B cell (primary cell): ENCODE measurements around the gene AKAP6. TPM values are rescaled to one million over a fixed set of nuclear protein-coding genes. Genes with fewer than 3 reads are reported as not detected.

ENCODE experiments used
- ATAC-seq: fragments of 200-7000 bp; cut with Tn5 transposase; one replicate; pipeline ENCODE4 v1.10.0; 2021; ENCODE audit warnings: low read depth, mild to moderate bottlenecking, moderate number of reproducible peaks, moderate library complexity
- CTCF ChIA-PET: fragments of 350-600 bp; sonication (Branson Sonifier 250); formaldehyde crosslinking; loops from one replicate; lab custom pipeline; 2021; ENCODE audit warnings: antibody characterized with exemption, inconsistent platforms; lab: Charles Lee
- POLR2A ChIA-PET: fragments of 350-600 bp; sonication (Branson Sonifier 250); formaldehyde crosslinking; loops from one replicate; lab custom pipeline; 2021; ENCODE audit warnings: antibody characterized with exemption; lab: Charles Lee
- DNase-seq: peaks from one replicate; pipeline ENCODE4 v3.0.0; 2013
- H2AFZ ChIP-seq: 2 replicates; pipeline ENCODE4 v1.6.1; 2012; ENCODE audit warnings: mild to moderate bottlenecking, low read depth, low read length; ENCODE audit not compliant: insufficient read depth, poor library complexity, severe bottlenecking
- H3K27ac ChIP-seq, 2 donors: 1 replicate in 1 of 2; 2 replicates in 1 of 2; pipeline ENCODE4 v1.5.1; 2012 to 2013; ENCODE audit warnings: low read length in 2 of 2, mild to moderate bottlenecking in 2 of 2, moderate library complexity in 1 of 2
- H3K27me3 ChIP-seq, 4 experiments: fragments of 200-600 bp in 1 of 4; sonication (generic) in 1 of 4; replicated peaks in 1 of 4; 1 replicate in 2 of 4; 2 replicates in 2 of 4; pipeline versions ENCODE4 v1.6.1 to v1.7.0; 2013 to 2016; ENCODE audit warnings: low read length in 3 of 4, mild to moderate bottlenecking in 2 of 4, mixed read lengths in 1 of 4, moderate library complexity in 1 of 4; ENCODE audit not compliant: insufficient read depth in 4 of 4, control insufficient read depth in 3 of 4; ENCODE audit errors: control extremely low read depth in 1 of 4
- H3K36me3 ChIP-seq, 2 experiments: replicated peaks in 1 of 2; 1 replicate in 1 of 2; 2 replicates in 1 of 2; pipeline versions ENCODE4 v1.6.1 to v1.7.1; 2013; ENCODE audit warnings: low read length in 1 of 2; ENCODE audit not compliant: insufficient read depth in 2 of 2, control insufficient read depth in 1 of 2; ENCODE audit errors: control extremely low read depth in 1 of 2, extremely low read depth in 1 of 2
- H3K4me1 ChIP-seq, 2 donors: fragments of 200-600 bp in 1 of 2; sonication (generic) in 1 of 2; 1 replicate in 1 of 2; 2 replicates in 1 of 2; pipeline versions ENCODE4 v1.5.1 to v1.6.1; 2013 to 2017; ENCODE audit warnings: low read length in 2 of 2; ENCODE audit not compliant: control insufficient read depth in 2 of 2, insufficient read depth in 2 of 2
- H3K4me2 ChIP-seq: replicated peaks from 2 replicates; pipeline ENCODE3; 2012; ENCODE audit warnings: mild to moderate bottlenecking, low read depth, low read length; ENCODE audit not compliant: poor library complexity, severe bottlenecking
- H3K4me3 ChIP-seq, 5 experiments: fragments of 200-600 bp in 1 of 5; sonication (generic) in 1 of 5; 1 replicate in 3 of 5; 2 replicates in 2 of 5; pipeline versions ENCODE4 v1.5.1 to v1.7.0; 2011 to 2016; ENCODE audit warnings: low read length in 4 of 5, mild to moderate bottlenecking in 4 of 5, low read depth in 2 of 5, control low read depth in 1 of 5, moderate library complexity in 1 of 5; ENCODE audit not compliant: insufficient read depth in 1 of 5; ENCODE audit errors: control extremely low read depth in 1 of 5, extremely low read depth in 1 of 5
- H3K79me2 ChIP-seq: fragments of 200-600 bp; sonication (generic); one replicate; pipeline ENCODE4 v1.6.0; 2016; ENCODE audit warnings: low read length; ENCODE audit not compliant: control insufficient read depth, insufficient read depth
- H3K9ac ChIP-seq: fragments of 200-600 bp; sonication (generic); 2 replicates; pipeline ENCODE4 v1.6.1; 2017; ENCODE audit warnings: mild to moderate bottlenecking, low read length, moderate library complexity
- H3K9me3 ChIP-seq, 3 donors: one replicate each; pipeline versions ENCODE4 v1.6.1 to v1.7.1; 2013; ENCODE audit warnings: low read length in 2 of 3; ENCODE audit not compliant: control insufficient read depth in 2 of 3, insufficient read depth in 1 of 3; ENCODE audit errors: control extremely low read depth in 1 of 3
- H4K20me1 ChIP-seq: 2 replicates; pipeline ENCODE4 v1.6.0; 2012; ENCODE audit warnings: mild to moderate bottlenecking, low read length; ENCODE audit not compliant: insufficient read depth, control insufficient read depth, poor library complexity, severe bottlenecking
- H3K27ac Mint-ChIP-seq: one replicate; pipeline ENCODE4 v1.8.0; 2021; ENCODE audit warnings: mixed read lengths
- H3K27me3 Mint-ChIP-seq: one replicate; pipeline ENCODE4 v1.8.0; 2021; ENCODE audit warnings: mixed read lengths
- H3K4me1 Mint-ChIP-seq: one replicate; pipeline ENCODE4 v1.8.0; 2021; ENCODE audit warnings: mixed read lengths
- H3K4me3 Mint-ChIP-seq: one replicate; pipeline ENCODE4 v1.8.0; 2021; ENCODE audit warnings: mixed read lengths
- H3K9me3 Mint-ChIP-seq: one replicate; pipeline ENCODE4 v1.8.0; 2022; ENCODE audit warnings: mixed read lengths; ENCODE audit not compliant: insufficient read depth
- CTCF ChIP-seq: fragments of 200-600 bp; IDR thresholded peaks from one replicate; pipeline ENCODE4 v1.8.0; 2022; ENCODE audit warnings: antibody characterized with exemption, mild to moderate bottlenecking
- EZH2 ChIP-seq: IDR thresholded peaks from 2 replicates; pipeline ENCODE4 v1.6.1; 2012; ENCODE audit warnings: borderline replicate concordance, low read depth, mild to moderate bottlenecking, moderate library complexity, low read length; ENCODE audit not compliant: insufficient read depth, poor library complexity, severe bottlenecking
- WGBS: methylation state at CpG from one replicate; pipeline ENCODE4 v1.1.5; 2013; ENCODE audit warnings: missing lambda C conversion rate; ENCODE audit not compliant: insufficient coverage; 5-methylcytosine and 5-hydroxymethylcytosine counted together
- intact Hi-C: fragments of 100-400 bp; cut with micrococcal nuclease; formaldehyde crosslinking; loops from one replicate; pipeline ENCODE4 v1.10.0; 2022
- polyA plus RNA-seq: library from polyadenylated mRNA; depleted of rRNA; stranded (reverse); fragments of >200 nt; gene quantifications from 2 replicates; pipeline ENCODE4 v1.2.3, GENCODE V29; 2012
- total RNA-seq, 2 donors: library from RNA; stranded (reverse); fragments of 120-200 nt in 1 of 2; gene quantifications; 1 replicate in 1 of 2; 2 replicates in 1 of 2; pipeline versions ENCODE4 v1.2.3 to v1.2.4, GENCODE V29; 2013 to 2022

The AKAP6 gene
- total and polyA plus RNA-seq, 2 donors (not counting 1 experiment from before 2014, with no cell fraction given), result 1.4 to 2.8 TPM

- intact Hi-C loops, result no loop called here
These were observed 363.3 kb downstream of the AKAP6 start for GRCh38 chr14:32692441-32692840.

GRCh38 chr14:32693114-32693513 is 364.0 kb downstream of the AKAP6 start:
- TF ChIP-seq CTCF, result no peak
- no peak for TF ChIP-seq EZH2
- ChIA-PET CTCF (no interaction called here), POLR2A (no interaction called here)
- H3K9ac ChIP-seq, result no peak overlapping the region
- H3K4me2 ChIP-seq, result no peak overlapping the region
- H3K4me1 Mint-ChIP-seq, result no peaks in the 10 kb centered on the region
- ATAC-seq, result no peak
- H3K4me3 ChIP-seq, result no peak overlapping the region
- no peaks in the 10 kb centered on the region for H4K20me1 ChIP-seq
- intact Hi-C loops, result no loop called here
- no peak overlapping the region for H3K4me3 Mint-ChIP-seq
- H3K27ac ChIP-seq, result no peak overlapping the region
- no peaks in the 10 kb centered on the region for H3K27me3 ChIP-seq
- no peaks in the 10 kb centered on the region for H3K79me2 ChIP-seq
- no peak overlapping the region for H2AFZ ChIP-seq
- DNase-seq, result no peak
- H3K9me3 Mint-ChIP-seq, result no peaks in the 10 kb centered on the region
- no peaks in the 10 kb centered on the region for H3K27me3 Mint-ChIP-seq
- no peaks in the 10 kb centered on the region for H3K4me1 ChIP-seq
- no peaks in the 10 kb centered on the region for H3K36me3 ChIP-seq
- H3K27ac Mint-ChIP-seq, result no peak overlapping the region
- no peaks in the 10 kb centered on the region for H3K9me3 ChIP-seq
- no CpG with 5 or more reads among the region's 3 CpGs for WGBS

More at GRCh38 chr14:32692441-32692840, 363.3 kb downstream of the AKAP6 start:
- Mint-ChIP-seq H3K27me3 (no peaks in the 10 kb centered on the region), H3K27ac (no peak overlapping the region), H3K4me1 (no peaks in the 10 kb centered on the region), H3K4me3 (no peak overlapping the region), H3K9me3 (no peaks in the 10 kb centered on the region)
- Histone ChIP-seq H3K9me3 (no peaks in the 10 kb centered on the region), H2AFZ (no peak overlapping the region), H3K79me2 (no peaks in the 10 kb centered on the region), H3K27ac (no peak overlapping the region), H3K9ac (no peak overlapping the region), H3K4me3 (no peak overlapping the region), H3K36me3 (no peaks in the 10 kb centered on the region), H3K27me3 (no peaks in the 10 kb centered on the region), H3K4me2 (no peak overlapping the region), H4K20me1 (no peaks in the 10 kb centered on the region), H3K4me1 (no peaks in the 10 kb centered on the region)
- DNase-seq, result no peak
- CTCF ChIA-PET, result no interaction called here
- ATAC-seq, result no peak
- WGBS, result no CpG with 5 or more reads among the region's 2 CpGs
- POLR2A ChIA-PET, result no interaction called here
- TF ChIP-seq CTCF (no peak), EZH2 (no peak)
